NOMO-1 treated with dmso at 0.1 percent for 144 hours (cell line): ENCODE data around the gene ZNF552.
"Not testable (repeated sequence)": the region's sequence is repeated elsewhere in the genome, so short reads cannot be mapped to it uniquely, and the experiment has no call there.

Source experiments
- DNase-seq: peaks from one replicate; lab custom pipeline; 2025; ENCODE audit not compliant: unreplicated experiment; lab: John Stamatoyannopoulos, UW

Gene ZNF552

GRCh38 chr19:57814505-57815246 is at the start of gene ZNF552:
Gene ZNF552 (minus strand): TSS chr19:57814913. CDS start chr19:57814743, 170 bp downstream.
- DNase-seq: peak; percentile 95

- not testable (repeated sequence) for DNase-seq
Observed at GRCh38 chr19:57862351-57862750, 47.6 kb upstream of the ZNF552 start.

GRCh38 chr19:57854117-57854516 is 39.4 kb upstream of the ZNF552 start:
- not testable (repeated sequence) for DNase-seq

- DNase-seq: not testable (repeated sequence)
Observed at GRCh38 chr19:57851812-57852603, 37.3 kb upstream of the ZNF552 start.

- DNase-seq: peak; percentile 4
Observed at GRCh38 chr19:57850553-57851017, 35.9 kb upstream of the ZNF552 start.

- DNase-seq: peak; percentile 76
Observed at GRCh38 chr19:57849666-57850473, 35.2 kb upstream of the ZNF552 start, which contains the start of gene ZNF587. Gene ZNF587 (plus strand): TSS chr19:57849859. CDS start chr19:57850039, 180 bp downstream.

GRCh38 chr19:57849162-57849665 is 34.5 kb upstream of the ZNF552 start:
- DNase-seq: not testable (repeated sequence)

- not testable (repeated sequence) for DNase-seq
Observed at GRCh38 chr19:57847164-57847563, 32.5 kb upstream of the ZNF552 start.

GRCh38 chr19:57841122-57841763 is 26.5 kb upstream of the ZNF552 start:
- DNase-seq: no peak

- not testable (repeated sequence) for DNase-seq
Observed at GRCh38 chr19:57838622-57839191, 24.0 kb upstream of the ZNF552 start.

GRCh38 chr19:57836991-57837390 is 22.3 kb upstream of the ZNF552 start:
- DNase-seq: not testable (repeated sequence)

- no peak for DNase-seq
Observed at GRCh38 chr19:57830071-57830602, 15.4 kb upstream of the ZNF552 start, which contains the start of gene ZNF587B. Gene ZNF587B (plus strand): TSS chr19:57830299. CDS start chr19:57830529, 230 bp downstream.

GRCh38 chr19:57829316-57829715 is 14.6 kb upstream of the ZNF552 start:
- DNase-seq: no peak

GRCh38 chr19:57825511-57825910 is 10.8 kb upstream of the ZNF552 start:
- DNase-seq: no peak

GRCh38 chr19:57823608-57824007 is 8.9 kb upstream of the ZNF552 start:
- DNase-seq: not testable (repeated sequence)

- not testable (repeated sequence) for DNase-seq
Observed at GRCh38 chr19:57823155-57823554, 8.4 kb upstream of the ZNF552 start.

GRCh38 chr19:57821501-57821900 is 6.8 kb upstream of the ZNF552 start:
- DNase-seq: not testable (repeated sequence)

- DNase-seq: not testable (repeated sequence)
Observed at GRCh38 chr19:57821095-57821494, 6.4 kb upstream of the ZNF552 start.

- no peak for DNase-seq
Observed at GRCh38 chr19:57820599-57820998, 5.9 kb upstream of the ZNF552 start.
